H1 (cell line): ENCODE results near the gene BABAM2. TPM values are rescaled to one million over a fixed set of nuclear protein-coding genes. Genes with fewer than 3 reads are reported as not detected.

Source experiments
- CTCF ChIA-PET: fragments of 300-600 bp; sonication (Branson Sonifier 250); formaldehyde crosslinking; loops from one replicate; lab custom pipeline; 2021; ENCODE audit not compliant: partially characterized antibody; lab: Charles Lee
- POLR2A ChIA-PET: fragments of 300-600 bp; sonication (Branson Sonifier 250); formaldehyde crosslinking; loops from one replicate; lab custom pipeline; 2021; ENCODE audit warnings: inconsistent platforms; ENCODE audit not compliant: partially characterized antibody; lab: Charles Lee
- DNase-seq, 2 experiments: peaks; one replicate each; pipeline versions ENCODE4 v3.0.0 to v3.0.0-alpha.2; 2010 to 2022; ENCODE audit warnings: low spot score in 2 of 2, low read depth in 1 of 2, mixed read lengths in 1 of 2
- FAIRE-seq: peaks from 2 replicates; lab custom pipeline; 2011; peaks lifted over from hg19 to GRCh38; lab: Jason Lieb, UNC
- H2AFZ ChIP-seq: 2 replicates; pipeline ENCODE4 v1.8.1; 2012; ENCODE audit warnings: low read length, inconsistent platforms
- H2AK5ac ChIP-seq: 2 replicates; pipeline ENCODE4 v1.6.1; 2013; ENCODE audit warnings: low read depth, low read length
- H2BK120ac ChIP-seq: replicated peaks from 2 replicates; pipeline ENCODE3; 2013; ENCODE audit warnings: low read depth, low read length, inconsistent platforms
- H2BK12ac ChIP-seq: 2 replicates; pipeline ENCODE4 v1.6.1; 2013; ENCODE audit warnings: low read depth, low read length
- H2BK15ac ChIP-seq: 2 replicates; pipeline ENCODE4 v1.6.1; 2013; ENCODE audit warnings: low read length
- H2BK20ac ChIP-seq: 2 replicates; pipeline ENCODE4 v1.6.1; 2013; ENCODE audit warnings: low read length
- H2BK5ac ChIP-seq: 2 replicates; pipeline ENCODE4 v1.6.1; 2013; ENCODE audit warnings: low read depth, low read length
- H3K14ac ChIP-seq: 2 replicates; pipeline ENCODE4 v1.6.1; 2013; ENCODE audit warnings: inconsistent platforms; ENCODE audit not compliant: insufficient read length
- H3K18ac ChIP-seq: 2 replicates; pipeline ENCODE4 v1.6.1; 2013; ENCODE audit warnings: low read length; ENCODE audit errors: extremely low read depth
- H3K23ac ChIP-seq: 2 replicates; pipeline ENCODE4 v1.6.1; 2013; ENCODE audit warnings: inconsistent platforms; ENCODE audit not compliant: insufficient read length
- H3K23me2 ChIP-seq: 2 replicates; pipeline ENCODE4 v1.6.1; 2013; ENCODE audit warnings: low read depth, low read length
- H3K27ac ChIP-seq: 2 replicates; pipeline ENCODE4 v1.6.1; 2011; ENCODE audit warnings: low read depth, low read length, inconsistent platforms
- H3K27me3 ChIP-seq, 4 experiments: replicated peaks in 1 of 4; 1 replicate in 1 of 4; 2 replicates in 3 of 4; pipeline versions ENCODE4 v1.6.1 to v1.8.1; 2011 to 2013; ENCODE audit warnings: low read length in 3 of 4, mild to moderate bottlenecking in 3 of 4, inconsistent platforms in 2 of 4, mixed read lengths in 2 of 4, moderate library complexity in 1 of 4; ENCODE audit not compliant: control insufficient read depth in 3 of 4, insufficient read depth in 3 of 4; ENCODE audit errors: extremely low read depth in 1 of 4
- H3K36me3 ChIP-seq, 4 experiments: 2 replicates each; pipeline versions ENCODE4 v1.6.1 to v1.8.1; 2011 to 2013; ENCODE audit warnings: mild to moderate bottlenecking in 4 of 4, low read length in 3 of 4, moderate library complexity in 2 of 4, control low read depth in 1 of 4, inconsistent platforms in 1 of 4; ENCODE audit not compliant: insufficient read depth in 4 of 4, control insufficient read depth in 2 of 4
- H3K4ac ChIP-seq: replicated peaks from 2 replicates; pipeline ENCODE3; 2013; ENCODE audit warnings: low read length, low read depth, mixed read lengths, inconsistent platforms; ENCODE audit not compliant: insufficient read length
- H3K4me1 ChIP-seq, 4 experiments: replicated peaks in 1 of 4; 1 replicate in 1 of 4; 2 replicates in 3 of 4; pipeline versions ENCODE4 v1.6.1 to v1.8.1; 2011 to 2013; ENCODE audit warnings: low read length in 3 of 4, inconsistent platforms in 2 of 4, mixed read lengths in 1 of 4; ENCODE audit not compliant: insufficient read depth in 4 of 4, control insufficient read depth in 3 of 4
- H3K4me2 ChIP-seq, 2 experiments: 2 replicates each; pipeline versions ENCODE4 v1.6.1 to v1.8.1; 2011 to 2013; ENCODE audit warnings: low read depth in 2 of 2, low read length in 2 of 2, control low read depth in 1 of 2, inconsistent platforms in 1 of 2, mild to moderate bottlenecking in 1 of 2; ENCODE audit not compliant: insufficient read depth in 1 of 2
- H3K4me3 ChIP-seq, 4 experiments: fragments of 200-600, 300-600 bp in 1 of 4; sonication (generic), shearing (Covaris generic), sonication (Bioruptor Twin) in 1 of 4; 2 replicates each; pipeline versions ENCODE4 v1.5.1 to v1.8.1; 2011 to 2016; ENCODE audit warnings: low read length in 4 of 4, low read depth in 3 of 4, control low read depth in 2 of 4, inconsistent platforms in 2 of 4, mild to moderate bottlenecking in 2 of 4, mixed read lengths in 1 of 4, moderate library complexity in 1 of 4; ENCODE audit not compliant: insufficient read depth in 2 of 4; ENCODE audit errors: extremely low read depth in 1 of 4
- H3K56ac ChIP-seq: replicated peaks from 2 replicates; pipeline ENCODE3; 2013; ENCODE audit warnings: low read depth, mild to moderate bottlenecking, mixed read lengths, low read length, inconsistent platforms; ENCODE audit not compliant: insufficient read length
- H3K79me1 ChIP-seq: 2 replicates; pipeline ENCODE4 v1.6.1; 2013; ENCODE audit warnings: low read depth, low read length, control low read depth
- H3K79me2 ChIP-seq, 2 experiments: 2 replicates each; pipeline versions ENCODE4 v1.6.1 to v1.8.1; 2012 to 2013; ENCODE audit warnings: low read length in 2 of 2, mild to moderate bottlenecking in 2 of 2, inconsistent platforms in 1 of 2; ENCODE audit not compliant: insufficient read depth in 2 of 2, control insufficient read depth in 1 of 2
- H3K9ac ChIP-seq, 4 experiments: replicated peaks in 1 of 4; 1 replicate in 1 of 4; 2 replicates in 3 of 4; pipeline versions ENCODE4 v1.6.1 to v1.8.1; 2011 to 2013; ENCODE audit warnings: low read depth in 3 of 4, low read length in 3 of 4, control low read depth in 2 of 4, mild to moderate bottlenecking in 2 of 4, moderate library complexity in 2 of 4, inconsistent platforms in 1 of 4; ENCODE audit errors: extremely low read depth in 1 of 4
- H3K9me3 ChIP-seq, 2 experiments: 2 replicates each; pipeline versions ENCODE4 v1.6.1 to v1.8.1; 2012 to 2013; ENCODE audit warnings: mild to moderate bottlenecking in 2 of 2, moderate library complexity in 2 of 2, control low read depth in 1 of 2, inconsistent platforms in 1 of 2, low read depth in 1 of 2, low read length in 1 of 2, mixed read lengths in 1 of 2; ENCODE audit not compliant: insufficient read depth in 2 of 2
- H4K20me1 ChIP-seq, 2 experiments: replicated peaks in 1 of 2; 2 replicates each; pipeline versions ENCODE3 to v1.8.1; 2011 to 2013; ENCODE audit warnings: inconsistent platforms in 2 of 2, low read length in 2 of 2, mild to moderate bottlenecking in 1 of 2; ENCODE audit not compliant: insufficient read depth in 2 of 2, control insufficient read depth in 1 of 2
- H4K5ac ChIP-seq: 2 replicates; pipeline ENCODE4 v1.6.1; 2013; ENCODE audit warnings: low read length, low read depth, mixed read lengths, inconsistent platforms; ENCODE audit not compliant: insufficient read length
- H4K8ac ChIP-seq: 2 replicates; pipeline ENCODE4 v1.8.0; 2013; ENCODE audit warnings: mild to moderate bottlenecking, moderate library complexity, low read length, inconsistent platforms; ENCODE audit not compliant: insufficient read depth; ENCODE audit errors: extremely low read depth
- H4K91ac ChIP-seq: replicated peaks from 2 replicates; pipeline ENCODE3; 2013; ENCODE audit warnings: low read length, mixed read lengths, inconsistent platforms; ENCODE audit not compliant: insufficient read length
- BACH1 ChIP-seq: IDR thresholded peaks from 2 replicates; pipeline ENCODE4 v1.6.1; 2012; ENCODE audit warnings: low read length, improper control_type of control experiment
- CBX8 ChIP-seq: fragments of 300-800, 300-1000 bp; sonication (generic); IDR thresholded peaks from 2 replicates; pipeline ENCODE4 v1.7.1; 2016; ENCODE audit warnings: low read depth, low read length, borderline replicate concordance
- HDAC2 ChIP-seq, 2 experiments: fragments of 300-600 bp in 1 of 2; sonication (generic) in 1 of 2; IDR thresholded peaks; 2 replicates each; pipeline ENCODE4 v1.6.1; 2011 to 2012; ENCODE audit warnings: low read depth in 2 of 2, low read length in 2 of 2, mild to moderate bottlenecking in 2 of 2, moderate library complexity in 2 of 2, borderline replicate concordance in 1 of 2, inconsistent platforms in 1 of 2
- POLR2AphosphoS5 ChIP-seq: IDR thresholded peaks from 2 replicates; pipeline ENCODE4 v1.6.1; 2011; ENCODE audit warnings: low read depth, low read length
- SAP30 ChIP-seq: fragments of 300-600 bp; sonication (generic); IDR thresholded peaks from 2 replicates; pipeline ENCODE4 v1.7.1; 2012; ENCODE audit warnings: low read length, moderate library complexity, mild to moderate bottlenecking, inconsistent platforms; ENCODE audit not compliant: insufficient read depth, insufficient replicate concordance
- SP2 ChIP-seq: IDR thresholded peaks from 2 replicates; pipeline ENCODE4 v1.6.1; 2012; ENCODE audit warnings: mild to moderate bottlenecking, low read length, inconsistent platforms
- TEAD4 ChIP-seq: IDR thresholded peaks from 2 replicates; pipeline ENCODE4 v1.6.1; 2012; ENCODE audit warnings: low read depth, low read length, inconsistent platforms, mixed read lengths
- WGBS, 2 experiments: shearing (Covaris generic) in 1 of 2; methylation state at CpG; one replicate each; pipeline versions ENCODE4 v1.1.6 to v1.1.7; 2013 to 2015; ENCODE audit warnings: low lambda C conversion rate in 2 of 2, mixed read lengths in 2 of 2, inconsistent platforms in 1 of 2, low coverage in 1 of 2, missing lambda C conversion rate in 1 of 2; ENCODE audit not compliant: insufficient replicate concordance in 2 of 2, insufficient coverage in 1 of 2, insufficient read length in 1 of 2; ENCODE audit errors: extremely low coverage in 1 of 2, missing lambda C conversion rate in 1 of 2; 5-methylcytosine and 5-hydroxymethylcytosine counted together
- polyA plus RNA-seq, 7 experiments: library from polyadenylated mRNA; depleted of rRNA in 3 of 7; stranded (reverse) in 5 of 7; unstranded in 2 of 7; fragments of >200 nt in 5 of 7; fragments of 200-250 nt in 2 of 7; gene quantifications; 1 replicate in 5 of 7; 2 replicates in 1 of 7; 4 replicates in 1 of 7; pipeline versions ENCODE4 v1.2.1 to v1.2.3, GENCODE V29; 2011 to 2013; ENCODE audit warnings: missing spikeins in 2 of 7, mixed read lengths in 2 of 7
- total RNA-seq: library from RNA; stranded (reverse); fragmentation: NEBNext Ultra II Directional; extraction: Animal tissue kit (Norgen Biotek cat#: 25700); gene quantifications from 2 replicates; pipeline ENCODE4 v1.2.1, GENCODE V29; 2021
- TF ChIP-seq, protein P1 (sequence below): IDR thresholded peaks from 2 replicates; pipeline ENCODE4 v1.6.1; 2011; ENCODE audit warnings: low read depth, mild to moderate bottlenecking, low read length; ENCODE audit not compliant: insufficient read depth

Gene BABAM2
- total and polyA plus RNA-seq, 2 of the 8 experiments (the other 6 are each of a cell fraction or from before 2014, with no cell fraction given) = 15.8 to 20.9 TPM

DNA sequence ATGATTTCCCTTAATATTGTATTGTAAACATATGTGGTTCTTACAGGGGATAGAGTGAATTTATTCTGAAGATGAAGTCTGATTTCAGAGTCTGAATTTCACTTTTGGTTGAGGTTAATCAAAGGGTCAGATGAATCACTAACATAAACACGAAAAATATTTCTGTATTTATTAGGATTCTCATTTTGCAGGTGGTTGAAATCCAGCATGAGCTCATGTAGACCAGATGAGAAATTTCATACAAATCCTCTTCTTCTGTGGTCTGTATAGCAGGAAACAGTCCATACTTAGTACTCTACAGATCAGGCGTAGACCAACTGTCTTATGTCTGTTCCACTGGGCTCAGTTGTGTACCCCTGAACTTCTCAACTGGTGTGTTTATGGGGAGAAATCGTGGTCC, 157.8 kb downstream of the BABAM2 start:
- DNase-seq (no peak), FAIRE-seq (no peak)
- Histone ChIP-seq H2BK20ac (no peak overlapping the region), H2BK12ac (no peak overlapping the region), H3K23me2 (no peaks in the 10 kb centered on the region), H3K18ac (no peak overlapping the region), H3K9ac (no peak overlapping the region), H3K4me3 (no peak overlapping the region), H3K36me3 (no peaks in the 10 kb centered on the region), H3K27me3 (no peaks in the 10 kb centered on the region), H2AK5ac (no peak overlapping the region), H3K79me2 (no peaks in the 10 kb centered on the region), H3K14ac (no peak overlapping the region), H3K4me2 (no peak overlapping the region), H3K23ac (no peak overlapping the region), H4K20me1 (no peaks in the 10 kb centered on the region), H2BK5ac (no peak overlapping the region), H3K9me3 (no peaks in the 10 kb centered on the region), H2BK15ac (no peak overlapping the region), H3K79me1 (no peaks in the 10 kb centered on the region), H3K4me1 (no peaks in the 10 kb centered on the region), H2AFZ (no peak overlapping the region), H3K56ac (no peak overlapping the region), H4K91ac (no peak overlapping the region), H3K27ac (no peak overlapping the region), H3K4ac (no peak overlapping the region), H4K8ac (no peak overlapping the region), H2BK120ac (no peak overlapping the region), H4K5ac (no peak overlapping the region)
- ChIA-PET POLR2A (no interaction called here), CTCF (no interaction called here)
- TF ChIP-seq POLR2AphosphoS5 = no peak
- no peak for TF ChIP-seq CBX8
- TF ChIP-seq TEAD4 = no peak
- no peak for TF ChIP-seq SP2
- TF ChIP-seq, protein P1, sequence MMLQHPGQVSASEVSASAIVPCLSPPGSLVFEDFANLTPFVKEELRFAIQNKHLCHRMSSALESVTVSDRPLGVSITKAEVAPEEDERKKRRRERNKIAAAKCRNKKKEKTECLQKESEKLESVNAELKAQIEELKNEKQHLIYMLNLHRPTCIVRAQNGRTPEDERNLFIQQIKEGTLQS = no peak
- TF ChIP-seq SAP30 = no peak
- no peak for TF ChIP-seq BACH1
- TF ChIP-seq HDAC2 (IDR thresholded peaks at IDR 0.05; ENCODE audit: borderline replicate concordance in 1 of 2, low read depth in 2 of 2, low read length in 2 of 2) = no peak
- whole genome bisulfite sequencing, 2 experiments = 90% methylated on average over 3 of the region's 3 CpGs; no CpG with 5 or more reads in 1 of the 2 experiments
